Measurements from ENCODE around the gene HARS1. TPM values are rescaled to one million over a fixed set of nuclear protein-coding genes. Genes with fewer than 3 reads are reported as not detected.
"Not testable (repeated sequence)": the region's sequence is repeated elsewhere in the genome, so short reads cannot be mapped to it uniquely, and the experiment has no call there.

Gene HARS1
- total and polyA plus RNA-seq, 8 donors: 24.7 to 47.8 (median 32.7) TPM

GRCh38 chr5:140725799-140726471 lies 34.8 kb upstream of the HARS1 start:
- ATAC-seq (peak; percentile 94 to 95 (median 95)), FAIRE-seq (no peak), DNase-seq (peak; percentile 63 to 94 (median 78))
- no peaks in the 10 kb centered on the region for H3K36me3 ChIP-seq
- H3K4me1 ChIP-seq: no peaks in the 10 kb centered on the region
- no peaks in the 10 kb centered on the region for H3K9me3 ChIP-seq
- no peak for TF ChIP-seq CTCF (IDR thresholded peaks at IDR 0.05)
- H3K27ac ChIP-seq: no peak overlapping the region
- intact Hi-C loops (cut with DNase I): no loop called here
- peak overlapping the region in 2 of 4 donors; percentile 16 to 20 for H3K4me3 ChIP-seq
- peaks cover 0 to 6% (median 0%) of the 10 kb centered on the region in 4 donors for H3K27me3 ChIP-seq
- 4% methylated on average over 23 of the region's 23 CpGs for WGBS, 2 donors

- H3K9me3 ChIP-seq; FAIRE-seq; H3K36me3 ChIP-seq; H3K4me1 ChIP-seq; H3K27me3 ChIP-seq; DNase-seq; ATAC-seq; H3K27ac ChIP-seq; intact Hi-C loops (cut with DNase I); H3K4me3 ChIP-seq: not testable (repeated sequence)
- WGBS, 2 donors: 61 to 70% methylated on average over 5 of the region's 5 CpGs
Measured at GRCh38 chr5:140721395-140721794, 30.2 kb upstream of the HARS1 start.

- H3K27ac ChIP-seq; H3K4me3 ChIP-seq; FAIRE-seq; H3K36me3 ChIP-seq; H3K9me3 ChIP-seq; H3K4me1 ChIP-seq; ATAC-seq; intact Hi-C loops (cut with DNase I); DNase-seq; H3K27me3 ChIP-seq: not testable (repeated sequence)
- 38 to 48% methylated on average over 6 of the region's 6 CpGs for WGBS, 2 donors
Measured at GRCh38 chr5:140720738-140721137, 29.6 kb upstream of the HARS1 start.

GRCh38 chr5:140718266-140718592 lies 27.1 kb upstream of the HARS1 start:
- WGBS, 2 donors: 49 to 56% methylated on average over 7 of the region's 7 CpGs

GRCh38 chr5:140716238-140716637 lies 25.1 kb upstream of the HARS1 start:
- not testable (repeated sequence) for ATAC-seq, H3K4me1 ChIP-seq, FAIRE-seq, H3K4me3 ChIP-seq, H3K9me3 ChIP-seq, DNase-seq, H3K27me3 ChIP-seq, H3K36me3 ChIP-seq, H3K27ac ChIP-seq
- WGBS, 2 donors: 83 to 97% methylated on average over 2 of the region's 2 CpGs
- intact Hi-C loops (cut with DNase I): loop anchor here in 2 of 3 donors (10.0 kb wide), 2 partner anchors 341 to 351 kb away; partner anchors contain the start of gene SLC4A9 (in 1 of the 2)

More at GRCh38 chr5:140718266-140718592, 27.1 kb upstream of the HARS1 start:
- no peak for DNase-seq
- intact Hi-C loops (cut with DNase I): loop anchor here in 2 of 3 donors (10.0 kb wide), 2 partner anchors 343 to 353 kb away; partner anchors contain the start of gene SLC4A9 (in 1 of the 2)
- ATAC-seq: no peak
- TF ChIP-seq CTCF (IDR thresholded peaks at IDR 0.05): no peak
- FAIRE-seq: no peak
- H3K27ac ChIP-seq: peak overlapping the region in 2 of 4 donors; percentile 34 to 44
- no peaks in the 10 kb centered on the region for H3K36me3 ChIP-seq
- H3K9me3 ChIP-seq: no peaks in the 10 kb centered on the region
- H3K4me3 ChIP-seq: peak overlapping the region in 1 of 4 donors; percentile 14
- no peaks in the 10 kb centered on the region for H3K4me1 ChIP-seq
- H3K27me3 ChIP-seq: peaks cover 0 to 6% (median 0%) of the 10 kb centered on the region in 4 donors

GRCh38 chr5:140713562-140714094 lies 22.5 kb upstream of the HARS1 start:
- ATAC-seq (no peak), FAIRE-seq (no peak), DNase-seq (no peak)
- H3K4me3 ChIP-seq: no peak overlapping the region
- H3K27ac ChIP-seq: no peak overlapping the region
- intact Hi-C loops (cut with DNase I): loop anchor here in 2 of 3 donors (10.0 kb wide), 2 partner anchors 339 to 349 kb away; partner anchors contain the start of gene SLC4A9 (in 1 of the 2)
- no peaks in the 10 kb centered on the region for H3K4me1 ChIP-seq
- TF ChIP-seq CTCF (IDR thresholded peaks at IDR 0.05): no peak
- no peaks in the 10 kb centered on the region for H3K36me3 ChIP-seq
- WGBS, 2 donors: 51 to 76% methylated on average over 1 of the region's 1 CpG
- no peaks in the 10 kb centered on the region for H3K9me3 ChIP-seq
- H3K27me3 ChIP-seq: no peaks in the 10 kb centered on the region
